Neutrophil (primary cell): ENCODE data around the gene TENT4A.

Source experiments
- H3K27ac ChIP-seq: fragments of 200-600 bp; sonication (generic); 2 replicates; pipeline ENCODE4 v1.5.1; 2016; ENCODE audit warnings: mild to moderate bottlenecking, moderate library complexity
- H3K27me3 ChIP-seq: fragments of 200-600 bp; sonication (generic); 2 replicates; pipeline ENCODE4 v1.6.0; 2016; ENCODE audit warnings: mild to moderate bottlenecking
- H3K36me3 ChIP-seq: fragments of 200-600 bp; sonication (generic); 2 replicates; pipeline ENCODE4 v1.5.1; 2017
- H3K4me1 ChIP-seq, 2 experiments: fragments of 200-600 bp in 1 of 2; sonication (generic) in 1 of 2; 1 replicate in 1 of 2; 2 replicates in 1 of 2; pipeline versions ENCODE4 v1.5.1 to v1.6.1; 2013 to 2016; ENCODE audit warnings: low read depth in 1 of 2, low read length in 1 of 2, mild to moderate bottlenecking in 1 of 2, moderate library complexity in 1 of 2; ENCODE audit not compliant: control insufficient read depth in 1 of 2, insufficient read depth in 1 of 2
- H3K4me3 ChIP-seq, 2 experiments: fragments of 200-600 bp in 1 of 2; sonication (generic) in 1 of 2; 1 replicate in 1 of 2; 2 replicates in 1 of 2; pipeline ENCODE4 v1.5.1; 2013 to 2016; ENCODE audit warnings: low read depth in 1 of 2, low read length in 1 of 2, mild to moderate bottlenecking in 1 of 2, moderate library complexity in 1 of 2
- H3K9me3 ChIP-seq: fragments of 200-600 bp; sonication (generic); 2 replicates; pipeline ENCODE4 v1.5.1; 2016
- TF ChIP-seq, protein P1 (sequence below): fragments of 200-600 bp; sonication (generic); IDR thresholded peaks from 2 replicates; pipeline ENCODE4 v1.5.1; 2016; ENCODE audit warnings: antibody characterized with exemption

TENT4A gene

DNA sequence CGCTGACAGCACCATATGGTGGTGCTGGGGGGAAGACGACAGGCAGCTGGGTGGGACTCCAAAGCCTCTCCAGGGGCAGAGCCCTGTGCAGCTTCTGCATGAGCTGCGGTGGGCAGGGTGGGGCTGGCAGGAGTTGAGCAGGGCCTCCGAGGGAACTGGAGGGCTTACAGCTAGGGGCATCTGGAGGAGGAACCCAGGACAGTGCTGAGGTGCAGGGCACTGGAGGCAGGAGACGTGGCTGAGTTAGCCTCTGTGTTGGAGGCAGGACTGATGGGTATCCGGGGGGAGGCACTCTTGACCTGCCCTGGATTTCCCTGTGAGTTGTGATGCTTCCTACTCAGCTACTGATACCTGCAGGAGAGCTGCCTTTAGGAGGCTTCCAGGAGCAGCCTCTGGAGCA, 45.0 kb downstream of the TENT4A start:
- H3K4me1 ChIP-seq = peaks cover 0 to 7% of the 10 kb centered on the region in 2 experiments
- H3K9me3 ChIP-seq = no peaks in the 10 kb centered on the region
- no peak overlapping the region for H3K27ac ChIP-seq
- H3K36me3 ChIP-seq = peaks cover 46% of the 10 kb centered on the region
- H3K4me3 ChIP-seq = no peak overlapping the region
- TF ChIP-seq, protein P1, sequence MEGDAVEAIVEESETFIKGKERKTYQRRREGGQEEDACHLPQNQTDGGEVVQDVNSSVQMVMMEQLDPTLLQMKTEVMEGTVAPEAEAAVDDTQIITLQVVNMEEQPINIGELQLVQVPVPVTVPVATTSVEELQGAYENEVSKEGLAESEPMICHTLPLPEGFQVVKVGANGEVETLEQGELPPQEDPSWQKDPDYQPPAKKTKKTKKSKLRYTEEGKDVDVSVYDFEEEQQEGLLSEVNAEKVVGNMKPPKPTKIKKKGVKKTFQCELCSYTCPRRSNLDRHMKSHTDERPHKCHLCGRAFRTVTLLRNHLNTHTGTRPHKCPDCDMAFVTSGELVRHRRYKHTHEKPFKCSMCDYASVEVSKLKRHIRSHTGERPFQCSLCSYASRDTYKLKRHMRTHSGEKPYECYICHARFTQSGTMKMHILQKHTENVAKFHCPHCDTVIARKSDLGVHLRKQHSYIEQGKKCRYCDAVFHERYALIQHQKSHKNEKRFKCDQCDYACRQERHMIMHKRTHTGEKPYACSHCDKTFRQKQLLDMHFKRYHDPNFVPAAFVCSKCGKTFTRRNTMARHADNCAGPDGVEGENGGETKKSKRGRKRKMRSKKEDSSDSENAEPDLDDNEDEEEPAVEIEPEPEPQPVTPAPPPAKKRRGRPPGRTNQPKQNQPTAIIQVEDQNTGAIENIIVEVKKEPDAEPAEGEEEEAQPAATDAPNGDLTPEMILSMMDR = no peak
- no peaks in the 10 kb centered on the region for H3K27me3 ChIP-seq

DNA sequence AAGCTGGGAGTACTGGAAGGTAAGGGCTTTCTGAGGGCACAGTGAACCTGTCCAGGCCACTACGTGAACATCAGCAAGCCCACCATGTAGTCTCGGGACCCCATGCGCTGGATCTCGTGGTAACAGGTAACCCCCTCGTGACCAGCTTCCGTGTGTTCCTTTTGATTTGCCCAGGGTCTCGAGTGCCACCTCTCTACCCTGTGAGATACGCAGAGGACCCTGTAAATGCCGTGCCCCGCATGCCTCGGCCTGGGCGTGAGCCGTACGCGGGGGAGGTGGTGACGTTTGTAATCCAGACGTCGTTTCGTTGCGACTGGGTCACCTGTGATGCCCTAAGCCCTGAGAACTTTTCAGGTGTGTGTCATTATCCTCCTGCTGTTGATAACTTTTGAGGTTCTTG, 45.5 kb downstream of the TENT4A start:
- Histone ChIP-seq H3K27ac (no peak overlapping the region), H3K4me3 (no peak overlapping the region), H3K27me3 (no peaks in the 10 kb centered on the region), H3K9me3 (no peaks in the 10 kb centered on the region), H3K4me1 (peaks cover 0 to 7% of the 10 kb centered on the region in 2 experiments), H3K36me3 (peaks cover 42% of the 10 kb centered on the region)
- TF ChIP-seq, protein P1 = no peak

DNA sequence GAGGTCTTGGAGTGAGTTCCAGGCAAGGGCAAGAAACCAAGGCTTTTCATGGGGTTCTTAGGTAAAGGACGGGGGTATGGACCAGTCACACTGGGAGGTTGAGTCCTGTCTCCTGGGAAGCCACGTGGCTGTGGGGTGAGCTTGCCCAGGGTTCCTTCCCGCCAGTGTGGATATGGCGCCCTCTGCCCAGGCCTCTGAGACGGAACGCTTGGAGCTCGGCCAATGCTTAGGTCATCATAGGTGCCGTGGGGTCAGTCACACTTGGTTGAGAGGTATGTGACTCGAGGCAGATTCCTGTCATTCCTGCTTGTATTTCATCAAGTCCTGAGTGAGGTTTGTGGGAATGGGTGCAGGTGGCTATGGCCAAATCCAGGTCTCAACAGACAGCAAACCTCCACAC, 46.2 kb downstream of the TENT4A start:
- peaks cover 0 to 7% of the 10 kb centered on the region in 2 experiments for H3K4me1 ChIP-seq
- TF ChIP-seq, protein P1 = no peak
- no peak overlapping the region for H3K27ac ChIP-seq
- H3K27me3 ChIP-seq = no peaks in the 10 kb centered on the region
- peaks cover 35% of the 10 kb centered on the region for H3K36me3 ChIP-seq
- H3K4me3 ChIP-seq = no peak overlapping the region
- H3K9me3 ChIP-seq = no peaks in the 10 kb centered on the region

DNA sequence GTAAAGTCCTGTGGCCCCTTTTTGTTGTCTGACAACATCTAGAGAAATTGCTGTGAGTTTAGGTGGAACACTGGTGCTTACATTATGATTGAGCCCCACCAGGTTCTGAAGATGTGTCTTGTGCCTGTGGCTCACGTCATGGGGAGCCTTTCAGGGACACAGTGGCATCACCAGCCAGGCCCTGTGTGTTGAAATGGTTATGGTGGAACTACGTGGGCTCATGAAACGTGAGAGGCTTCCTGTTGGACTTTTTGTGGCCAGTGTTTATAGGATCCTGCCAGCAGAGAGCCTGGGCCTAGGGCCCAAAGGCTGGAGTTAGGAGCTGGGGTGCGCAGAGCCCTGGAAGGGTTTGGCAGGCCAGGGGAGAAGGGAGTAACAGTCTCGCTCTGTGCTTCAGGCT, 46.8 kb downstream of the TENT4A start:
- Histone ChIP-seq H3K27me3 (no peaks in the 10 kb centered on the region), H3K27ac (no peak overlapping the region), H3K36me3 (peaks cover 29% of the 10 kb centered on the region), H3K4me3 (no peak overlapping the region), H3K9me3 (no peaks in the 10 kb centered on the region), H3K4me1 (peaks cover 0 to 7% of the 10 kb centered on the region in 2 experiments)
- TF ChIP-seq, protein P1 = no peak

DNA sequence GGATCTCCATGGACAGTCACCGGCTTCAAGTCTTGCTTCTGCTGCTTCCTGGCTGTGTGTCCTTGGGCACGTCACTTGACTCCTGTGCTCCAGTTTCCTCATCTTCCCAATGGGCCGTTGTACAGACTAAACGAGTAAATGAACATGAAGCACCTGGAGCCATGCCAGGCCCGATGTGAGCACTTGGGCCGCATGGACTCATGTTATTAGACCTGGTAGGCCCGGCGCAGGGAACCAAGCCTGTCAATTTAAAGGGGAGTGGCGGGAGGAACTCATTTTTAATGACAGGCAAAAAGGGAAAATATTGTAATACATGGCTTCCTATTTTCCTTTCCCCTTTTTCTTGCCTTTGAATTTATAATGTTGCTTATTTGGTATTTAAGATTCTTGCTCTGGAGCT, 47.5 kb downstream of the TENT4A start:
- no peak overlapping the region for H3K4me3 ChIP-seq
- peaks cover 0 to 9% of the 10 kb centered on the region in 2 experiments for H3K4me1 ChIP-seq
- TF ChIP-seq, protein P1 = no peak
- no peaks in the 10 kb centered on the region for H3K9me3 ChIP-seq
- no peaks in the 10 kb centered on the region for H3K27me3 ChIP-seq
- no peak overlapping the region for H3K27ac ChIP-seq
- peaks cover 22% of the 10 kb centered on the region for H3K36me3 ChIP-seq

DNA sequence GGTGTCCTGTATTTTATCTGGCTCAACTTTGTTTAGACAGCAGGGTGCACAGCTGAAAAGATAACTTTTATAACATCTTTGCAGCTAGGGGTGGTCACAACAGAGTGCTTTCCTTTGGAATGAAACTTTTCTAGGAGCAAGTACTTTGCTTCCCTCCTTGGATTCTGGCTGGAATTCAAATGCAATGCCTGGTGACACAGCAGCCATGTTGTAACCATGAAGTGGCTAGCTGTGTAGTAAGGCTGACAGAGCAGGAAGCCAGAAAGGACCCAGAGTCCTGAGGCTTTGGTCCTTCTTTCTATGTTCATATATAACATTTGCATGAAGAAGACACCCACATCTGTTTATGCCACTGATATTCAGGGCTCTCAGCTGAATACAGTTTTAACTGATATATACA, 48.1 kb downstream of the TENT4A start:
- TF ChIP-seq, protein P1 = no peak
- Histone ChIP-seq H3K36me3 (peaks cover 15% of the 10 kb centered on the region), H3K27ac (no peak overlapping the region), H3K9me3 (no peaks in the 10 kb centered on the region), H3K27me3 (no peaks in the 10 kb centered on the region), H3K4me1 (peaks cover 0 to 15% of the 10 kb centered on the region in 2 experiments), H3K4me3 (no peak overlapping the region)
